DOHH2 (cell line): ENCODE results near the gene TPCN2.

Experiments used
- H3F3A ChIP-seq: fragments of 200-600 bp; sonication (generic), shearing (Covaris generic); 2 replicates; pipeline ENCODE4 v1.6.0; 2016; ENCODE audit warnings: antibody characterized with exemption, mild to moderate bottlenecking; ENCODE audit not compliant: control insufficient read depth, insufficient read depth
- H3K27ac ChIP-seq: fragments of 200-600 bp; sonication (generic); 2 replicates; pipeline ENCODE4 v1.5.1; 2014; ENCODE audit warnings: low read depth, mild to moderate bottlenecking, low read length, moderate library complexity
- H3K27me3 ChIP-seq: fragments of 200-600 bp; sonication (generic); 2 replicates; pipeline ENCODE4 v1.6.1; 2014; ENCODE audit warnings: mild to moderate bottlenecking, low read length, mixed read lengths; ENCODE audit not compliant: control insufficient read depth
- H3K36me3 ChIP-seq: fragments of 200-600 bp; sonication (generic); 2 replicates; pipeline ENCODE4 v1.6.1; 2014; ENCODE audit warnings: mild to moderate bottlenecking, low read length, moderate library complexity, mixed read lengths; ENCODE audit not compliant: control insufficient read depth
- H3K4me1 ChIP-seq: fragments of 200-600 bp; sonication (generic); 2 replicates; pipeline ENCODE4 v1.6.1; 2014; ENCODE audit warnings: mild to moderate bottlenecking, low read length, mixed read lengths; ENCODE audit not compliant: control insufficient read depth
- H3K4me2 ChIP-seq: fragments of 200-600 bp; sonication (generic); 2 replicates; pipeline ENCODE4 v1.6.0; 2014; ENCODE audit warnings: mild to moderate bottlenecking, low read length, moderate library complexity
- H3K4me3 ChIP-seq: fragments of 200-600 bp; sonication (generic); 2 replicates; pipeline ENCODE4 v1.5.1; 2014; ENCODE audit warnings: mild to moderate bottlenecking, low read length, mixed read lengths
- H3K79me2 ChIP-seq: fragments of 200-600 bp; sonication (generic); 2 replicates; pipeline ENCODE4 v1.6.1; 2014; ENCODE audit warnings: mild to moderate bottlenecking, low read length, mixed read lengths; ENCODE audit not compliant: control insufficient read depth
- H3K9me2 ChIP-seq: fragments of 200-600 bp; sonication (generic); replicated peaks from 2 replicates; pipeline ENCODE4 v1.6.1; 2014; ENCODE audit warnings: mild to moderate bottlenecking, low read length, mixed read lengths; ENCODE audit not compliant: control insufficient read depth
- H3K9me3 ChIP-seq: fragments of 200-600 bp; sonication (generic); 2 replicates; pipeline ENCODE4 v1.6.1; 2014; ENCODE audit warnings: antibody characterized with exemption, low read length, mixed read lengths; ENCODE audit not compliant: control insufficient read depth, insufficient read depth
- H4K20me1 ChIP-seq: fragments of 200-600 bp; sonication (generic); 2 replicates; pipeline ENCODE4 v1.6.0; 2014; ENCODE audit warnings: low read depth, mild to moderate bottlenecking, antibody characterized with exemption, low read length, moderate library complexity; ENCODE audit not compliant: control insufficient read depth, insufficient read depth
- CTCF ChIP-seq: fragments of 200-600 bp; sonication (generic); IDR thresholded peaks from one replicate; pipeline ENCODE4 v1.5.1; 2014; ENCODE audit warnings: antibody characterized with exemption, mild to moderate bottlenecking, low read depth, low read length; ENCODE audit not compliant: poor library complexity, severe bottlenecking
- EZH2phosphoT487 ChIP-seq: fragments of 200-600 bp; sonication (generic); IDR thresholded peaks from 2 replicates; pipeline ENCODE4 v1.6.1; 2017; ENCODE audit warnings: borderline replicate concordance, mild to moderate bottlenecking, antibody characterized with exemption, low read length, moderate library complexity, mixed read lengths

Gene TPCN2

GRCh38 chr11:69180726-69181125 lies 132.0 kb downstream of the TPCN2 start:
- Histone ChIP-seq H3K79me2 (no peaks in the 10 kb centered on the region), H3K9me3 (no peaks in the 10 kb centered on the region), H3K27ac (no peak overlapping the region), H3K4me3 (no peak overlapping the region), H3K4me1 (no peaks in the 10 kb centered on the region), H4K20me1 (no peaks in the 10 kb centered on the region), H3K27me3 (no peaks in the 10 kb centered on the region), H3K4me2 (no peak overlapping the region), H3K9me2 (no peaks in the 10 kb centered on the region), H3K36me3 (no peaks in the 10 kb centered on the region), H3F3A (no peaks in the 10 kb centered on the region)
- TF ChIP-seq CTCF (no peak), EZH2phosphoT487 (no peak)

- H3K4me1 ChIP-seq, result no peaks in the 10 kb centered on the region
- TF ChIP-seq CTCF (no peak), EZH2phosphoT487 (no peak)
These were observed 134.9 kb downstream of the TPCN2 start for GRCh38 chr11:69183613-69184012.

More at GRCh38 chr11:69183613-69184012, 134.9 kb downstream of the TPCN2 start:
- Histone ChIP-seq H3K79me2 (no peaks in the 10 kb centered on the region), H3K4me2 (no peak overlapping the region), H3K9me3 (no peaks in the 10 kb centered on the region), H3K9me2 (no peaks in the 10 kb centered on the region), H3K36me3 (no peaks in the 10 kb centered on the region), H3K27ac (no peak overlapping the region), H3K4me3 (no peak overlapping the region), H3F3A (no peaks in the 10 kb centered on the region), H3K27me3 (no peaks in the 10 kb centered on the region), H4K20me1 (no peaks in the 10 kb centered on the region)
